HG03378 (cell line): Measurements from ENCODE around the gene CHAF1A.

Experiments used
- ATAC-seq: cut with Tn5 transposase; IDR thresholded peaks from one replicate; pipeline ENCODE4 v1.9.1; 2021; ENCODE audit warnings: mild to moderate bottlenecking, moderate library complexity; ENCODE audit not compliant: unreplicated experiment

The CHAF1A gene

DNA sequence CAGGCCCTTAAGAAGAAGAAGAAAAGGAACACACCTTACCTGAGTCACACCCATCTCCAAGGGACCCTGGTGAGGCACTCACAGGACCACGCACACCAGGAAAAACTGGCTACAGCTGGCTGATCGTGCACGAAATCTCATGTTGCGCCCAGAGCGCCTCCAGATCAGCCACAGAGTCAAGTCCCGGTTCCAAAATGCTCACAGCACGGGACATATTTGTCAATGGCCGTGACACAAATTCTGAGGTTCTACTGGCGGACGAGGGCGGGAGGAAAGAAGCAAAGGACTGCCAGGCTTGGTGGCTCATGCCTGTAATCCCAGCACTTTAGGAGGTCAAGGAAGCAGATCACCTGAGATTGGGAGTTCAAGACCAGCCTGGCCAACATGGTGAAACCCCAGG, 23.6 kb upstream of the CHAF1A start:
- no peak for ATAC-seq

DNA sequence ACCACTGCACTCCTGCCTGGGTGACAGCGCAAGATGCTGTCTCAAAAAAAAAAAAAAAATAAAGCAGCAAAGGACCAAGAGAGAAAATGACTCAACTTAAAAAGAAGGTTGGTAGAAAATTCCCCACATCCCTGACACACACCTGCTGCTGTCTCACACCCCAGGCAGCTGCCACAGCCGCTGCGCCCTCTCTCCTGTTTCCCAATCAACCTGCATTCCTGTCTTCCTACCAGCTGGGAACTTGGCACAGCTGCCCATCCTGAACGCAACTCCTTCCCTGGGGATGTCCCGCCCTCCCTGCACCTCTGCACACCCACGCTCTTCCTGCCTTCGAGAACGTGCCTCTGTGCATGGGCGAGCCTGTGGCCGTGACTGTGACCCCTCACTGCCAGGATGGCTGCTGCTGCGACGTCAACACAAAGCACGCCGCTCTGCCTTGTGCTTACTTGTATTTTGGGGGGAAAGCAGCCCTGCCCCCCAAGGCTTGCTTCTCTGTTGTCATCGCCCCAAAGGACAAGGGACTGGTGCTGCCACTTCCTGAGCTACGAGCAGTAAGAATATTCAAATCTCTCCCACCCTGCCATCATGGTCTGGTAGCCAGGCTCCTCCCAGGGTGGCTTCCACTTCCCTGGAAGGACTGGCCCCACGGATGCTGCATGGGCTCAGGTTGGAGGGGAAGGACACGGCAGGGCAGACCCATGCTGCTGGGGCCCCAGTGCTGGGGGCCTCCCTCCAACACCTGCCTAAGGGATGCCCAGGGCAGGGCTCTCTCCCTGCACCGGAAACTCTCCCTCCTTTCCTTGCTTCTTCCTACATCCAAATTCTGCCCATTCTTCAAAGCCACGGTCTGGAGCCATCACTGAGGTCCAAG, 22.8 kb upstream of the CHAF1A start:
- ATAC-seq = no peak

DNA sequence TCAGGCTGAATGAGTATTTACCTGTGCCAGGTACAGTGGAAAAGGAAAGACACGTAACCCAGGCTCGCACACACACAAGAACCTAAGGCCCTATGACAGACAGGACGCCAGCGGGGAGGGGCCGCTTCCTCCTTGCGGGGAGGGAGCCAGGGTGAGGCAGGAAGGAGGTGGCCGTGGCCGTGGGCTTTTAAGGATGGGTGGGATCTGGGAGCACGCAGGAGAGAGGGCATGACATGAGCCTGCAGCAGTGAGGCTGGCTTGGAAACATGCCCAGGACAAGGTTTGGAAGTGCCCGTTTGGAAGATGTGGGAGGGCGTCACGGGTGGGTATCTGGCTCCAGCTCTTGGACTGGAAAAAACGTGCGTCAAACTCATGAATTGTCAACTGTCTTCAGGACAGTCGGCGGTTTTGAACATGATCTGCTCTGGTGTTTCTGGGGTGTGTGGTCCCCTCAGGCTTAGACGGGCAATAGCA, 22.1 kb upstream of the CHAF1A start:
- ATAC-seq = no peak

DNA sequence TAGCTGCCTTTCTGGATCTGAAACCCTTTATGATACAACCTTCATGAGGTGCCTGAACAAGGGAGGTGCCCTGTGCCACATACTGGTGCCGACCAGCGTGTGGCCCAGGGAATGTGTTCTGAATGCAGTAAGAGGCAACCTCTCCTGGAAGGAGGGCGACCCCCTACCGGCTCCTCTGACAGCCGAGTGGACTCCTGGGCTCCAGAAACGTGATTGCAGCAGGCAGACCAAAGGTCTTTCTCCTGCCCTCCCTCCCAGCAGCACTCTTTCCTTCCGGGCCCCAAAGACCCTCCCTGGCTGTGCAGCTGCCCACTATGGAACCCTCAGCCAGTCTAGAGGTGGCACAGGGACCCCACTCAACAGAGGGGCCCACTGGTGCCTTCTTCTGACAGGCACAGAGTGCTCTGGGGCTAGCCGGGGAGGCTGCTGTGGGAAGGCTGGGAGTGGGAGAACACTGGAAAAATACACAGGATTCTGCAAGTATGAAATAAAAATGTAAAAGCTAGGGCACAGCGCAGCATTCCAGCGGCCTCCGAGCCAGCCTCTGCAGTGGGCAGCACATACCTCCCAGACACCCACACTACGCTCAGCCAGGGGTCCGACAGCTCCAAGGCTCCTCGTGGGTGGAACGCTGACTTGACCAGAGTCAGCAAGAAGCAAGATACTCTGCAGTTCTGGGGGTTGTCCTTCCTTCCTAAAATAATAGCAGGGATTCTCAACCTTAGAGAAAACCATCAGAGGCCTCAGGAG, 17.0 kb upstream of the CHAF1A start:
- ATAC-seq = no peak

DNA sequence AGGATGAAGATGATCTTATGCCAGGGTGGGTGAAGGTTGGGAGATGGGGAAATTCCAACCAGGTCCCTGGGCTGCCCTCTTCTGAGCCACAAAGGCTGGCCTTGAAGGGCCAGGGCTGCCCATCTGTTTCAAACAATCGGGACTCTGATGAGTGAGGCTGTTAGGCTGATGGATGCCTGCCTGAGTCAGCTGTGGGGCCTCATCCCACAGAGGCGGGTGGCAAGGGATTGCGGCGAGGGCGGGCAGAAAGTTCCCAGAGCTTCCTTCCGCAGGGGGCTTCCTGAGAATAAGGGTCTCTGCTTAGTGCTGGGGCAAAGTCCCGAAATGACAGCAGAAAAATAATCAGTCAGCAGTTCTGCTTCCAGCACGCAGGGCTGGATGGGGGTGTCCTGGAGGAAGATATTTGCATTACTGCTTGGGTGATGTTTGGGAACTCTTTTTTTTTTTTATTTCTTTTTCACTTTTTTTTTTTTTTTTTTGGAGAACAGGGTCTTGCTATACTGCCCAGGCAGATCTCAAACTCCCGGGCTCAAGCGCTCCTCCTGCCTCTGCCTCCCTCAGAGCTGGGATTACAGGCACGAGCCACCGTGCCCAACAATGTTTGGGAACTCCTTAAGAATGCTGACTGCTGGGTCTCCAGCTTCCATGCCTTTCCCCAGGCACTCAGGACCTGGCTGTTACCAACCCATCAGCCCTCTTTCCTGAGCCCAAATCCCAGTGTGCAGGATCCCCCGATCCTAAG, 16.2 kb upstream of the CHAF1A start:
- ATAC-seq = no peak

GRCh38 chr19:4388337-4389063, 13.9 kb upstream of the CHAF1A start:
- ATAC-seq = no peak

GRCh38 chr19:4389064-4389375, 13.4 kb upstream of the CHAF1A start:
- no peak for ATAC-seq

DNA sequence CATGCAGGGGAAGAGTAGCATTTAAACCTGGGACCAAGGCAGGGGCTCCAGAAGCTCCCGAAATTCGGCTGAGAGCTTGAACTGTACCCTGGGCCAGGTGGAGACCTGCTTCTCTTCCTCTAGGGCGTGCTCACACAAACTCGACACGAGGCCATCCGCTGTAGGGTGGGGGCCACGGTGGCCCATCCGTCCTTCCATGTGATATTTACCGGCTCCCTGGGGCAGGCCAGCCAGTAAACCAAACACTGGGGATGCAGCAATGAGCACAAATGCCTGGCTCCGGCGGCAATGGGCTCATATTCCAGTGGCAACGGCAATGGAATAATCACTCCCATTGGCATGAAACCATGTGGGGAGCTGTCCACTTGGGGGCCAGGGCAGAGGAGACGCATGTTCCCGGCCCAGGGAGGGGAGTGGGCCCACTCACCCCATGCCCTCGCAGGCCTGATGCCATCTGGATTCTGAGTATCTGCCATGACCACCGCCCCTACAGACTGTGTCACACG, 12.9 kb upstream of the CHAF1A start:
- ATAC-seq = no peak

- ATAC-seq = no peak
Measured at GRCh38 chr19:4390017-4390566, 12.3 kb upstream of the CHAF1A start.

- no peak for ATAC-seq
Measured at GRCh38 chr19:4390567-4391305, 11.7 kb upstream of the CHAF1A start.

DNA sequence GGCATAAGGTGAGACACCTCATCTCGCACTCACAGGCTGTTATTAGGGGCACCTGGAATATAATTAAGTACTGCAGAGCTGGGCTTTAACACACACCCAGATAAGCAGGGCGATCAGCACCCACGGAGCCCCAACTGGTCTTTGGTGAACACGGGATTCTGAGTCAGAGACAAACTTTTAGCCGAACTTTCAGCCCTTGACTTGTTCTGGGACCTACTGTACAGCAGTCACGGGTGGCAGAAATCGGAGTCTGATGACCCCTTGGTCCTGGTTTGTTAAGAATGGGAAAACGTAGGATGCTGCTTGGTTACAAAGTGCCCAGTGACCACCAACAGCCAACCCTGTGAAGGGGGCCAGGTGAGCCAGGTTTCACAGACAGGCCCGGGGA, 11.1 kb upstream of the CHAF1A start:
- ATAC-seq = no peak

DNA sequence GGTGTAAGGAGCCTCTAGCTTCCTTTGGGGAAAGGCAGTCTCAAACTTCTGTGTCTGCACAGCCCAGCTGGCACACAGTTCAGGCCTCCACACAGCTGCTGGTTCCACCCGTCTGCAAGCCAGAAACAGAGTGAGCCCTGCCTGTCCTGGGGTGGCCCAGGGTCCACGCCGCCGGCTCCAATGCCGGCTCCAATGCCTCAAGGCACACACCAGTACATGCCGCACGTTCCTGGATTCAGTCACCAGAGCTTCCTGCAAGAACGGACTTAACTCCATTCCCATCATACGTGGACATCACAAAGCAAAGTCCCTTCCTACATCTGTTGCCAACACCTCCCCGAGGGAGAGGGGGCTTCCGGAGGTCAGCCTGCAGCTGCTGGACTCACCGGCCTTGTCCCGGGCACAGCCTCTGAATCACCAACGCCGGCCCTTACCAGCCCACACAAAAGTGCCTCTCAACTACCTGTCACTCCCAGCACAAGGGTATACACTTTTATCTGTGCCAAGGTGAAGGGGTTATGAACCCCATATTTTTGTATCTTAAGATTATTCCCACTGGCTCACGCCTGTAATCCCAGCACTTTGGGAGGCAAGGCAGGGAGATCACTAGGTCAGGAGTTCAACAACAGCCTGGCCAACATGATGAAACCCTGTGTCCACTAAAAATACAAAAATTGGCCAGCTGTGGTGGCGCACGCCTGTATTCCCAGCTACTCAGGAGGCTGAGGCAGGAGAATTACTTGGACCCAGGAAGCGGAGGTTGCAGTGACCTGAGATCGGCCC, 10.5 kb upstream of the CHAF1A start:
- ATAC-seq = no peak

GRCh38 chr19:4393947-4394590, 8.4 kb upstream of the CHAF1A start:
- ATAC-seq = no peak

DNA sequence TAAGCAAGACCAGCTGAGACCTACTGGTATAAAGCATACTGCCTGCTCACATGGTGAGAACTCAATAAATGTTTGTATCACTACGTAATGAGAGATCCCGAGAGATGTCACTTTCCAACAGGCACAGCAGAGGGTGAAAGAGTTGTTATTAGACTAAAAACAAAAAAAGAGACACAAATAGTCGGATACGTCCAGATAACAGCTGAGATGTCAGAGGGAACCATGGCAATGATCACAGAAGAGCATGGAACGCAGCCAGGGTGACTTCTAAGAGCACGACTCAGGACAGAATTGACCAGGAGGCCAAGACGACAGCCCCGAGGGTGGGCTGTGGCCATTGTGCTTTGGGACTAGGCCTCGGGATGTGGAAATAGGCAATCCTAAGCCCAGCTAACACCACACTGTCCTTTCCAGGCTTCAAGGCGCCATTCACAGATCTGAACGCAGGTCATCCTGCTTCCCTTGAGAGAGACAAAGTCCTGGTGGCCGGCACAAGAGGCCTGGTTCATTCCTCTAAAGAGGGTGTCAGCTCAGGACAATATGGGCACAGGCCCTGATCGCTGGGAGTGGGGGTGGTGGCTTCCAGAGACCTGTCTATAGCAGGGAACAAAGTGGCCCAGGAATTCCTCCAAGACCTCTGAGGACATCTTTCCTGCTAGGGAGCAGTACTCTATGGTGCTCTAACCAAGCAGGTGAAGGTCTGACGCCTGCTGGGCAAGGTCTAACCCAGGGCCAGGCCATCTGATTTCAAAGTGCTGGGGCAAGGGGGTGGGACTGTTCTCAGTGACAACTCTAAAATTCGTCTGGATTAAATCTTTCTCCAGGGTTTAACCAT, 5.3 kb upstream of the CHAF1A start:
- no peak for ATAC-seq

GRCh38 chr19:4399812-4400134, 2.7 kb upstream of the CHAF1A start:
- ATAC-seq = peak; percentile 5

DNA sequence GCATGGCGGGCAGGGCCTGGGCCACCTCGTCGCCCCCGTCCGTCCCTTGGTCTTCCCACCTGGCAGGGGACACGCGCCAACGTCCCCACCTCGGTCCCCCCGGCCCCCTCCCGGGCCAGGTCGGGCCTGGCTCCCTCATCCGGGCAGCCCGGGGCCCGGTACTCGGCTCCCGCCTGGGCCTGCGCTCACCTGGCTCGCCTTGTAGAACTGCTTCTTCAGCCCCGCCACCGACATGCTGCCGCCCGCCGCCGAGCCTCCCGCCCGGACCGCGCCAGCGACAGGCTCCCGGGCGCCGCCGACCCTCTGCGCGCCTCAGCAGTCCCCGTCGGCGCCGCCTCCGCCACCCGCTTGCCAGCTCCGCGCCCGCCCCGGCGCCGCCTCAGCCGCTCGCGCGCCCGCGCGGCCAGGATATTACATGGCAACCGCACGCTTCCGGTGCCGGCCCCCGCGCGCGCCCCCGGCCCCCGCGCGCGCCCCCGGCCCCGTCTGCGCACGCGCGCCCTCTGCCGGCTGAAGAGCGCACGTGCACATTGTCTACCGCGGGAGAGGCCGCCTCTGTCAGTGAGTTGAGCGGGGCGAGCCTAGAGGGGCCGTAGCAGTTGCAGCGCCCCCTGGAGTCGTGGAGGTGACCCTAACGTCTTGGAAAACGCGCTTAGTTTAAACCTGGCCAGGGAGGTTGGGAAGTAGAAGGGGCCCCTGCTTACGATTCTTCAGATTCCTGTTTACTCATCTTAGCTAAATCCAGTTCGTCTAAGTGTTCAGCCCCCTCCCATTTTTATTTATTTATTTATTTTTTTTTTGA, 2.1 kb upstream of the CHAF1A start, which contains the start of gene SH3GL1:
Gene SH3GL1, minus strand, starts transcription at position 413 of the 802 bp plus-strand sequence. Its CDS starts 179 bp downstream, at position 234.
- ATAC-seq = peak; percentile 53

DNA sequence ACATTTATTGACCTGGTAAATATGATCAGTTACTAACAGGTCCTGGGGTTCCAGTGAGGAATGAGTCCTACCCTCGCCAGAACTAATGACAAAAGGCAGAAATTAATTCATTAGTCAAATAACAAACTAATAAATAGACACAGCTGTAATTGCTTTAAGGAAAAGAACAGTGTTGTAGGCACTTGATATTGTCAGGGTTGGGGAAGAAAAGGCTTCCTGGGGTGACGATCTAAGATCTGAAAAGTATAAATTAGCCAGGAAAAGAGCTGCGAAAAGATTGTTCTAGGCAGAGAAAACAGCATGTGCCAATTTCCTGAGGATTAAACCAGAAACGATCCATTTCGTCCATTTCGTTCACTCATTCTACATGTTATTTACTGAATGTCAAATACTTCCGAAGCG, 670 bp upstream of the CHAF1A start:
- no peak for ATAC-seq
